GM23338 (cell line): ENCODE measurements around the gene SPATA2L. TPM values are rescaled to one million over a fixed set of nuclear protein-coding genes. Genes with fewer than 3 reads are reported as not detected.

Experiments used
- ATAC-seq: fragments of 200-7000 bp; cut with Tn5 transposase; 3 replicates; pipeline ENCODE4 v1.9.1; 2020
- DNase-seq: peaks from one replicate; pipeline ENCODE4 v3.0.0-alpha.2; 2015; ENCODE audit warnings: low spot score
- H2AFZ ChIP-seq: fragments of 200-600 bp; sonication (generic); 2 replicates; pipeline ENCODE4 v1.8.0; 2016; ENCODE audit warnings: antibody characterized with exemption, mild to moderate bottlenecking, moderate library complexity
- H3F3A ChIP-seq: fragments of 200-600 bp; sonication (generic); replicated peaks from 2 replicates; pipeline ENCODE4 v1.8.0; 2017; ENCODE audit warnings: antibody characterized with exemption, mixed run types, low read depth
- H3K27ac ChIP-seq: fragments of 200-600 bp; sonication (generic); 2 replicates; pipeline ENCODE4 v1.6.1; 2016; ENCODE audit warnings: low read depth
- H3K27me3 ChIP-seq: fragments of 200-600 bp; sonication (generic); 2 replicates; pipeline ENCODE4 v1.8.0; 2016; ENCODE audit warnings: mild to moderate bottlenecking, mixed run types, moderate library complexity; ENCODE audit not compliant: insufficient read depth
- H3K36me3 ChIP-seq: fragments of 200-600 bp; sonication (generic); 2 replicates; pipeline ENCODE4 v1.8.0; 2016; ENCODE audit warnings: mild to moderate bottlenecking; ENCODE audit not compliant: insufficient read depth
- H3K4me1 ChIP-seq: fragments of 200-600 bp; sonication (generic); 2 replicates; pipeline ENCODE4 v1.8.0; 2016; ENCODE audit warnings: mild to moderate bottlenecking, moderate library complexity; ENCODE audit not compliant: insufficient read depth
- H3K4me2 ChIP-seq: fragments of 200-600 bp; sonication (generic); 2 replicates; pipeline ENCODE4 v1.7.1; 2017; ENCODE audit warnings: mixed run types
- H3K4me3 ChIP-seq: fragments of 200-600 bp; sonication (generic); 2 replicates; pipeline ENCODE4 v1.6.1; 2016; ENCODE audit warnings: mixed run types
- H3K79me2 ChIP-seq: fragments of 200-600 bp; sonication (generic); replicated peaks from 2 replicates; pipeline ENCODE4 v1.8.0; 2017; ENCODE audit warnings: mild to moderate bottlenecking; ENCODE audit not compliant: insufficient read depth
- H3K9me2 ChIP-seq: fragments of 200-600 bp; sonication (generic); 2 replicates; pipeline ENCODE4 v1.8.0; 2017; ENCODE audit not compliant: insufficient read depth
- H4K20me1 ChIP-seq: fragments of 200-600 bp; sonication (generic); replicated peaks from 2 replicates; pipeline ENCODE4 v1.8.0; 2017; ENCODE audit warnings: mild to moderate bottlenecking; ENCODE audit not compliant: insufficient read depth
- H3K27ac Mint-ChIP-seq: 2 replicates; pipeline ENCODE4 v1.8.0; 2020; ENCODE audit warnings: inconsistent platforms, mild to moderate bottlenecking, moderate library complexity, mixed read lengths
- H3K27me3 Mint-ChIP-seq: 3 replicates; pipeline ENCODE4 v1.8.0; 2022; ENCODE audit warnings: low read depth, mild to moderate bottlenecking, moderate library complexity, mixed read lengths, inconsistent platforms; ENCODE audit not compliant: insufficient read depth, poor library complexity
- H3K36me3 Mint-ChIP-seq: 3 replicates; pipeline ENCODE4 v1.8.0; 2021; ENCODE audit warnings: low read depth, mild to moderate bottlenecking, inconsistent platforms, moderate library complexity, mixed read lengths
- H3K4me1 Mint-ChIP-seq: 3 replicates; pipeline ENCODE4 v1.8.0; 2020; ENCODE audit warnings: mild to moderate bottlenecking, inconsistent platforms, mixed read lengths
- H3K4me3 Mint-ChIP-seq: 3 replicates; pipeline ENCODE4 v1.8.0; 2021; ENCODE audit warnings: moderate library complexity, mild to moderate bottlenecking, inconsistent platforms, mixed read lengths
- H3K9me3 Mint-ChIP-seq: 3 replicates; pipeline ENCODE4 v1.8.0; 2020; ENCODE audit warnings: moderate library complexity, mild to moderate bottlenecking, inconsistent platforms, mixed read lengths
- CTCF ChIP-seq, 2 experiments: fragments of 200-600 bp in 1 of 2; sonication (generic) in 1 of 2; conservative IDR thresholded peaks; 2 replicates each; pipeline versions ENCODE4 v1.5.1 to v1.6.1; 2016 to 2017; ENCODE audit warnings: antibody characterized with exemption in 2 of 2, low read depth in 2 of 2, mild to moderate bottlenecking in 2 of 2, moderate library complexity in 1 of 2
- ETS1 ChIP-seq: IDR thresholded peaks from 2 replicates; pipeline ENCODE4 v1.6.1; 2016; ENCODE audit warnings: antibody characterized with exemption
- EZH2 ChIP-seq: fragments of 200-600 bp; sonication (generic); IDR thresholded peaks from one replicate; pipeline ENCODE4 v1.8.0; 2017; ENCODE audit warnings: antibody characterized with exemption, mild to moderate bottlenecking, low read depth; ENCODE audit not compliant: unreplicated experiment
- EZH2phosphoT487 ChIP-seq: fragments of 200-600 bp; sonication (generic); IDR thresholded peaks from one replicate; pipeline ENCODE4 v1.8.1; 2018; ENCODE audit warnings: antibody characterized with exemption; ENCODE audit not compliant: unreplicated experiment
- POLR2AphosphoS5 ChIP-seq: IDR thresholded peaks from 2 replicates; pipeline ENCODE4 v1.6.1; 2016; ENCODE audit warnings: antibody characterized with exemption, low read depth
- REST ChIP-seq: IDR thresholded peaks from one replicate; pipeline ENCODE4 v1.6.1; 2018; ENCODE audit warnings: antibody characterized with exemption; ENCODE audit not compliant: unreplicated experiment
- ZNF114 ChIP-seq: fragments of 250-450 bp; sonication (Bioruptor Pico); IDR thresholded peaks from 2 replicates; pipeline ENCODE4 v1.5.0; 2020; ENCODE audit warnings: mild to moderate bottlenecking, moderate library complexity
- ZNF331 ChIP-seq: fragments of 250-450 bp; sonication (Bioruptor Pico); IDR thresholded peaks from 2 replicates; pipeline ENCODE4 v1.5.0; 2020; ENCODE audit warnings: low read depth, mild to moderate bottlenecking, moderate library complexity
- ZNF462 ChIP-seq: fragments of 250-450 bp; sonication (Bioruptor Pico); IDR thresholded peaks from 2 replicates; pipeline ENCODE4 v1.5.0; 2020; ENCODE audit warnings: mild to moderate bottlenecking, moderate library complexity
- polyA plus RNA-seq: library from polyadenylated mRNA; unstranded; fragments of >200 nt; fragmentation: Nextera tagmentation; extraction: Ambion mirVana; gene quantifications from 2 replicates; pipeline ENCODE4 v1.2.1, GENCODE V29; 2016
- total RNA-seq: library from RNA; depleted of rRNA; stranded (reverse); fragments of >200 nt; shearing (Covaris generic); gene quantifications from 2 replicates; pipeline ENCODE4 v1.2.3, GENCODE V29; 2014

SPATA2L gene
- total and polyA plus RNA-seq, 2 experiments from 2014 or later: 6.9 to 26.2 TPM

GRCh38 chr16:89708481-89708931 is 7.0 kb upstream of the SPATA2L start:
- no peak overlapping the region for H3K27ac ChIP-seq
- Mint-ChIP-seq H3K4me1 (peaks cover 11% of the 10 kb centered on the region; the same call in 2 of the 3 replicates), H3K36me3 (0 out of 3 replicates have a peak, but pooled peaks cover 2% of the 10 kb centered on the region), H3K9me3 (no peaks in the 10 kb centered on the region), H3K4me3 (no peak overlapping the region), H3K27ac (no peak overlapping the region), H3K27me3 (peaks cover 28% of the 10 kb centered on the region)
- DNase-seq (no peak), ATAC-seq (no peak)
- no peak overlapping the region for H3K4me3 ChIP-seq
- H3K36me3 ChIP-seq: no peaks in the 10 kb centered on the region
- H3F3A ChIP-seq: 0 out of 2 replicates have a peak, but pooled peaks cover 5% of the 10 kb centered on the region
- peaks cover 6% of the 10 kb centered on the region for H3K79me2 ChIP-seq
- TF ChIP-seq REST (no peak), EZH2phosphoT487 (no peak), ETS1 (no peak), ZNF114 (no peak), ZNF331 (CRISPR knock-in tag) (no peak), EZH2 (no peak), POLR2AphosphoS5 (no peak), CTCF (conservative IDR thresholded peaks at IDR 0.05; ENCODE audit: low read depth in 2 of 2) (no peak)
- H3K9me2 ChIP-seq: no peaks in the 10 kb centered on the region
- H4K20me1 ChIP-seq: peaks cover 3% of the 10 kb centered on the region; the same call in 1 of the 2 replicates
- peaks cover 12% of the 10 kb centered on the region for H3K4me1 ChIP-seq
- H3K4me2 ChIP-seq: no peak overlapping the region
- peaks cover 19% of the 10 kb centered on the region; the same call in 1 of the 2 replicates for H3K27me3 ChIP-seq
- H2AFZ ChIP-seq: no peak overlapping the region

- DNase-seq (no peak), ATAC-seq (no peak)
- no peak overlapping the region for H3K4me2 ChIP-seq
- H3K79me2 ChIP-seq: peaks cover 2% of the 10 kb centered on the region
- no peaks in the 10 kb centered on the region for H3K36me3 Mint-ChIP-seq
- H3K4me3 Mint-ChIP-seq: no peak overlapping the region
- peaks cover 11% of the 10 kb centered on the region; the same call in 2 of the 3 replicates for H3K4me1 Mint-ChIP-seq
- no peak overlapping the region for H3K27ac Mint-ChIP-seq
- no peaks in the 10 kb centered on the region for H3K9me3 Mint-ChIP-seq
- H2AFZ ChIP-seq: no peak overlapping the region
- no peaks in the 10 kb centered on the region for H3K36me3 ChIP-seq
- H3K4me1 ChIP-seq: peaks cover 12% of the 10 kb centered on the region
- no peak overlapping the region for H3K4me3 ChIP-seq
- peaks cover 35% of the 10 kb centered on the region for H3K27me3 Mint-ChIP-seq
- no peak overlapping the region for H3K27ac ChIP-seq
- no peaks in the 10 kb centered on the region for H3K9me2 ChIP-seq
- peaks cover 23% of the 10 kb centered on the region; the same call in 1 of the 2 replicates for H3K27me3 ChIP-seq
- no peaks in the 10 kb centered on the region; the same call in 1 of the 2 replicates for H4K20me1 ChIP-seq
- 0 out of 2 replicates have a peak, but pooled peaks cover 8% of the 10 kb centered on the region for H3F3A ChIP-seq
- TF ChIP-seq POLR2AphosphoS5 (no peak), ZNF331 (CRISPR knock-in tag) (no peak), ZNF462 (no peak)
These were observed 6.2 kb upstream of the SPATA2L start for GRCh38 chr16:89707695-89708094.
